ENCODE data around the gene ANKRD26.

The ANKRD26 gene

GRCh38 chr10:27019827-27020226 lies 80.5 kb downstream of the ANKRD26 start:
- FAIRE-seq, result no peak

- FAIRE-seq, result no peak
Observed at GRCh38 chr10:26997610-26998009, 102.7 kb downstream of the ANKRD26 start.

GRCh38 chr10:26994743-26995142 lies 105.6 kb downstream of the ANKRD26 start:
- FAIRE-seq, result no peak

- FAIRE-seq, result no peak
Observed at GRCh38 chr10:26987851-26988250, 112.4 kb downstream of the ANKRD26 start.

GRCh38 chr10:26983156-26983555 lies 117.1 kb downstream of the ANKRD26 start:
- no peak for FAIRE-seq

- FAIRE-seq, result no peak
Observed at GRCh38 chr10:26982058-26982457, 118.2 kb downstream of the ANKRD26 start.

- FAIRE-seq, result no peak
Observed at GRCh38 chr10:26981232-26981824, 119.0 kb downstream of the ANKRD26 start.

- no peak for FAIRE-seq
Observed at GRCh38 chr10:26978519-26978918, 121.8 kb downstream of the ANKRD26 start.

GRCh38 chr10:26977635-26978034 lies 122.7 kb downstream of the ANKRD26 start:
- no peak for FAIRE-seq

GRCh38 chr10:26970667-26971066 lies 129.6 kb downstream of the ANKRD26 start:
- FAIRE-seq, result no peak

GRCh38 chr10:26969145-26969926 lies 131.0 kb downstream of the ANKRD26 start:
- FAIRE-seq, result no peak

GRCh38 chr10:26962835-26963234 lies 137.5 kb downstream of the ANKRD26 start:
- no peak for FAIRE-seq

GRCh38 chr10:26960308-26960707 lies 140.0 kb downstream of the ANKRD26 start:
- FAIRE-seq, result no peak

GRCh38 chr10:26959841-26960240 lies 140.5 kb downstream of the ANKRD26 start:
- FAIRE-seq, result no peak
